HG03108 (cell line): ENCODE results near the gene DPF3.

Source experiments
- ATAC-seq: cut with Tn5 transposase; IDR thresholded peaks from one replicate; pipeline ENCODE4 v1.9.1; 2021; ENCODE audit warnings: moderate library complexity; ENCODE audit not compliant: unreplicated experiment

The DPF3 gene

DNA sequence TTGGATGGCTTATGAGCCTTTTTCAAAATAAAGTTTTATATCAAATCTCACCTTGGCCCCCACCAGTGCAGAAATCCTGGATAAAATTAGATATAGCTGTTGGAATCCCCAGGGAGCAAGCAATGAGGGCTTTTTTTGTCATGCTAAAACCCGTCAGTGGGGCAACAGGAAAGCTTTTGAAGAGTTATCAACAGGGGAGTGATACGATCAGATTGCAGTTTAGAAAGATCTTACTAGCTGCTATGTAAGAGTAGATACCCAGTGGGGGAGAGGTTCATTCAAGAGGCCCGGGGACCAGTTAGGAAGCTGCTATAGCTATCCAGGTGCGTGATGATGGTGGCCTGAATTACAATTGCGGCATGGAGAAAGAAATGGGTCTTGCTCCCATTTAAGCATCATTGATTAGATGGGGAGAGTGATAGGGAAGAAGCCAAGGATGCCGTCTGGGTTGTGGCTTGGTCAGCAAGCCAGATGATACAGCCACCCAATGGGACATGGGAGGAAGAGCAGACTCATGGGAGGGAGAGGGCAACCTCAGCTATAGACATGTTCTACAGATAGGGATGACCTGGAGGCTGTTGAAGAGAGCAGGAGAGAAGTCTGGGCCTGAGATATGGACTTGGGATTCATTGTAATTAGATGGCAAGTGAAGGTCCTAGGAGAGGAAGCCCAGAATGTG, 272.4 kb downstream of the DPF3 start:
- ATAC-seq, result no peak

DNA sequence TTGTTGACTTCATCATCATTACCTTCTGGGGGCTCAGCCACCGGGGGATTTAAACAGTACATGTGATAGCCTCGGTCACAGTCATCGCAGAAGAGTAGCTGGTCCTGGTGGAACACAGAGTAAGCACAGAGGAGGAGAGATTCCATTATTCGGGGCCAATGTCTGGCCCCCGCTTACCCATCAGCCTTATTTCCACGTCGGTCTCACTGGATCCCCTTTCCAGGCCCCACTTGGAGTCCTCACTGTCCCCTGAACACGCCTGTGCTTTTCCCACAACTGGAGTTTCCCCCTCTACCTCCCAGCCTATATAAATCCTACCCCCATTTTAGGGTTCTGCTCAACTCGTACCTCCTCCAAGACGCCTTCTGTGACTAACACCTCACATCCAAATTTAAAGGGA, 274.0 kb downstream of the DPF3 start:
- ATAC-seq, result no peak

DNA sequence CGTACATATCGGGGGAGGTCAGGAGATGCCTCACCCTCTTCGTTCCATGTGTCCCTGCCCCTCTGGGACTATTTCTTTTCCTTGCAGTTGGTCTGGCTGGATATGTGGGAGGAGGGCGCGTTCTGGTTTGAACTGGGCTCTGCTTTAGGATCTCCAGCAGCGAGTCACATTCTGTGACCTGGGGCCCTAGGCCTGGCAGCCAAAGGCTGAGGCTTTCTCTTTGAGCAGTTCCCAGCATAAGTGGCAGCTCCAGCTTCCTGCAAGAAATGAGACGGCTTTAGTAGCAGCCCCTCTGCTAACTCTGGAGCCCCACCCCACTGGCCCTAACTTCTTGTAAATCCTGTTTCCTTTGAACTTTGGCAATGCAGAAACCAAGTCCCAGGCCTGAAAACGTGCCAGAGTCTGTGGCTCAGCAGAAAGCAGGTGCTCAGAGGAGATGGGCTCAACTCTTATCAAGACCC, 274.8 kb downstream of the DPF3 start:
- no peak for ATAC-seq

- no peak for ATAC-seq
Observed at GRCh38 chr14:72618424-72618823, 275.5 kb downstream of the DPF3 start.

DNA sequence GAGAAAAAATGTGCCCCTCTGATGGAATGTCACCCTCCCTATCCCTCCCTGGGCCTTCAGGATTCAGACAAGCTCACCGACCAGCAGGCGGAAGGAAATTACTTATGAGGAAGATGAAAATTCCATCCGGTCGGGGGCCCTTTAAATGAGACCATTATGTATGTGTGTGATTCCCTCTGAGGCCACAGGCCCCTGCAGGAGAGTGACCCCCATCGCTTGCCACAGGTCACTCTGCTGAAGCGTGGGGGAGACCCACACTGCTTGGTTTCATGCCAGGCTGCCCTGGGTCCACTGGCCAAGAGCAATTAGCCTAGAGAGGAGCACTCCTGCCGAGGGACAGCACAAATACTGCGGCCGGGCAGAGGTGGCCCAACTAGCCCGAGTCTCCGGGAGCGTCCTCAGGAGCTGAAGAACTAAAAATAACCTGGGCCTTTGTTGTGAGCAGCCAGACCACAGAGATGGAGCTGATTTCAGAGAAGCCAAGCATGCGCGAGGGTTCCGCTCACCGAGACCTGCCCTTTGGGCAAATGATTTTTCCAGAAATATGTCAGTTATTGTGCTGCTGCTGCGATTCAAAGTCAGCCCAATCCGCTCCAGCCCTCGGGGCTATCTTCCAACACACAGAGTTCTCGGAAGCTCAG, 276.4 kb downstream of the DPF3 start:
- no peak for ATAC-seq

GRCh38 chr14:72616811-72617210, 277.1 kb downstream of the DPF3 start:
- ATAC-seq, result no peak

DNA sequence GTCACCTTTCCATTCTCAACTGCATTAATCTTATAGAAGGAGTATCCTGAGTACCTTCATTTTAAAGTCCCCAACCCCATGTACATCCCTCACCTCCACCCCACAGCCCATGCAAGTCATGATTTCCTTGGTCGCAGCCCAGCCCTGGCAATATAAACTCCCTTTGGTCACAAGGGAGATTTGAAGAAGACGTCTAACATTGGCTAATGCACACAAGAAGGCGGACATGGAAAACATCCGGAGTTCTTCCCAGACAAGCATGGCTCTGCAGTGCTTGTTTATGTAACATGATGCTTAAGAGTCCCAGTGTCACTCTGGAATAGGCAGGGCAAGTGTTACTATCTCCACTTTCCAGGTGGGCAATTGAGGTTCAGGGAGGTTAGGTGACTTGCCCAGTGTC, 277.6 kb downstream of the DPF3 start:
- no peak for ATAC-seq

- ATAC-seq, result no peak
Observed at GRCh38 chr14:72615451-72616121, 278.3 kb downstream of the DPF3 start.

DNA sequence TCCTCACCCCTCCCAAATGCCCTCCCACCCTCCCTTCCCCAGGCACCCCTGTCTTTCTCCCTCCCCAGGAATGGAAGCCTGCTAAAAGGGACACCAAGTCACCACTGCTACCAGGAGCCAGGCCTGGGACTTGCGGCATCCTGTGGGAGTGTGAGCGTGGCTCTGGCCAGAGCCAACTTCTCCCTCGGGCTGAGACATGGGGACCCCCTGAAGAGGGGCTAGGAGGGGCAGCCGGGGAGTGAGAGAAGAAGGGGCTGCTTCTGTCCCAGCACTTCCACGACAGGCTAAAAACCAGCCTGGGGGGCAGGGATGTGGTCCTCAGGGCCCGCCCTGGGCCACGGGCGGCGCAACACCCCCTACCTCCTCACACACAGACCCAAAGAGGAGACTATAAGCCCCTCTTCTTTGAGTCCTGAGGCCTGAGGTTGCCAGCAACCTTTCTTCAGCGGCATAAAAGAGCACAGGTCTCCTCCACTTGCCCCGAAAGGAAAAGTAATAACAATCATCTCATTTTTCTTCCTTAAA, 278.9 kb downstream of the DPF3 start:
- no peak for ATAC-seq

- no peak for ATAC-seq
Observed at GRCh38 chr14:72614365-72614764, 279.5 kb downstream of the DPF3 start.

- ATAC-seq, result no peak
Observed at GRCh38 chr14:72613975-72614319, 280.0 kb downstream of the DPF3 start.

DNA sequence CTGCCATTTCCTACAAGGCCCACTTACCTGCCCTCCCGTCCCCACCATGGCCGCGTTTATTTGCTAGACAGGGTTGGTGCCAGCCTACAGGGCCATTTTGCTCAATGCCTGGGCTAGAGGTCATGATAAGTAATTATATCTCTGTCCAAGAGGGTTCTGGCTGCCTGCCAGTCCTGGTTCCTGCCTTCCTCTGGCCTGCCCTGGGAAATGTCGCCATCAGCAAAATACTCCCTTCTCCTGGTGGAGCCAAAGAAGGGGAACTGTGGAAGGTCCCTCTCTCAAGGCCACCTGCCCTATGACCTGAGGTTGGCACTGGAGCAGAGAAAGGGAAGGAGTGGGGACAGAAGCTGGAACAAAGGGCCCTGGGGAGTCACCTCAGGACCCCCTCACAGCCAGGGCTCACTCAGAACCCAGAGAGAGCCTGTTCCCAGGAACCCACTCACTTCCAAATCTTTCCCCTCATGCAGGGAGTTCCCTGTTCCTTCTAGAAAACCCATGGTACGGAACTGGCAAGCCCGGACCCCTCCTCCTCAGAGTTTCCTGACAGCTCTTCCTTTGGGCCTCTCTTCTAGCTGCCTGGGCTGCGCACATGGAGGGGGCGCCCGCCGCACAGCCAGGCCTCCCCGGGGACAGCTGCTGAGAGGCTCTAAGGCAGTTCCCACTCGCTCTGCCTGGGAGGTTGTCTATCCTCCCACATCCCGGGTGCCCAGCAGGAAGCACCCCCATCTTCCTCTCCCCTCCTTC, 280.5 kb downstream of the DPF3 start:
- ATAC-seq, result no peak

GRCh38 chr14:72612041-72612440, 281.9 kb downstream of the DPF3 start:
- ATAC-seq, result no peak

GRCh38 chr14:72611506-72611905, 282.4 kb downstream of the DPF3 start:
- no peak for ATAC-seq

GRCh38 chr14:72610831-72611200, 283.1 kb downstream of the DPF3 start:
- no peak for ATAC-seq

- ATAC-seq, result no peak
Observed at GRCh38 chr14:72610096-72610830, 283.6 kb downstream of the DPF3 start.

DNA sequence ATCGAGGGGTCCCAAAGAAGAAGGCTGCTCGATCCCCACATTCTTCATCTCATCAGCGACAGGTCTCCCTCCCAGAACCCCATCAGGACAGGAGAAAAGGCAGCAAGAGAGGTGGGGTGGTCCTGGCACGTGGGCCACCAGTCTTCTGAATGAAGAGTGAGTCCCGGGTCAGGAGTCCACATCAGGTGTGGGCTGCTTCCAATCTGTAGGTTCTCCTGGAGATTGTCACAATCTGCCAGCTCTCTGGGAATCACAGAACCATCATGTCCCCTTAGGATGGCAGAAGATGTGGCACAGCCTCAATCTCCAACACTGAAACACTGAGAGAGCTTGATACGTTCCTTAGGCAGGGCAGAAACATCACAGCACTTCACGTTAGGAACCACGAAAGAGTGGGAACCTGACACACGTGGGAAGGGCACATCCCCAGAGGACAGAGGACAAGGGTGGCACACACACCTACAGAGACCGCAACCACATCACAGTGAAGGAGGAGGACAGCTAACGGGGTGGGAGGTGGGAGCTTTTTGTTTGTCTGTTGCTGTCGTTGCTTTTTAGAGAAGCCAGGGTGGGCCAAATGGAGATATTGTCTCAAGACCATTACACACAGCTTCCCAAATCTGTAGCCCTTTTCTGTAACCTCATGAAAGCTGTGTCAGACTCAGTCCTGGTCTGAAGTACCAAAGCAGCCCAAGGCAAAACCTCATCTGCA, 284.5 kb downstream of the DPF3 start:
- ATAC-seq, result no peak

DNA sequence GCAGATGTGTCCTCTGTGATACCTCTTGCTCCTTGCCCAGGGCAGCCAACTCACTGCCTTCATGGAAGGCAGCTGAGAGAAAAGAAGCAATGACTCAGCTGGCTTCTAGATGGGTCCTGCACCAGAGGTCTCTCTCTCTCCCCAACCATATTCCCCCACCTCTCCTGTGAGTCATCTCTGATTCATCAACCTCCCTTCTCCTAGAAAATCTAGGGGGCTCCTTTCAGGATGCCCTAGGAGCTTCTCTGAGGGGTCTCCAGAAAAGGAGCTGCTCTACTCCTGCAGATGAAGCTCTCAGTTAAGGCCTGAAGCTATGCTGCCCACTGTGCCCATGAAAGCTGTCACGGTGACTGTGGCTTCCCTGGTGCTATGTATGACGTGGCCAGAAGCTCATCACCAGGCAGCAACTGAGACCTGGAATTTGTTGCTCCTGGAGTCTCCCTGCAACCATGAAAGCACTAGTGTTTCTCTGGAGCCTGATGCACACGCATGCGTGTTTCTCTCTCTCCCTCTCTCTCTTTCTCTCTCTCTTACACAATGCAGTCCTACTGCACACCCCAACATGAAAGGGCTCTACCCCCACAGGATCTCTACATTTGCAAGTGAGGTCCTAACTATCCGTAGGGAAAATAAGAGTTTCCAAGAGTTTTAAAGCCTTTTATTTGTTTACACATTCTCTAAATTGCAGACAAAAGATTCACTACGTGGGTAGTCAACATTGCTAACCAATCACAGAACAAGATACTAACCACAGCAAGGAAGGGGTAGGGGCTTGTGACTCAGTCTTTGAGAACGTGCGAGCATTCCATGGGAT, 285.3 kb downstream of the DPF3 start:
- ATAC-seq, result no peak

- no peak for ATAC-seq
Observed at GRCh38 chr14:72607386-72608130, 286.3 kb downstream of the DPF3 start.
